H9 (cell line): Measurements from ENCODE around the gene RAB1B. TPM values are rescaled to one million over a fixed set of nuclear protein-coding genes. Genes with fewer than 3 reads are reported as not detected.

Experiments
- DNase-seq: peaks from one replicate; pipeline ENCODE4 v3.0.0-alpha.2; 2017
- H2AFZ ChIP-seq: one replicate; pipeline ENCODE4 v1.6.1; 2013; ENCODE audit warnings: mild to moderate bottlenecking, low read length, control low read depth, moderate library complexity
- H2AK5ac ChIP-seq: 2 replicates; pipeline ENCODE4 v1.6.1; 2013; ENCODE audit warnings: low read length, control low read depth, mixed read lengths; ENCODE audit not compliant: insufficient read length
- H2BK120ac ChIP-seq: one replicate; pipeline ENCODE4 v1.6.1; 2013; ENCODE audit warnings: low read depth, mild to moderate bottlenecking, low read length, control low read depth, inconsistent platforms; ENCODE audit not compliant: poor library complexity, severe bottlenecking
- H2BK12ac ChIP-seq: 2 replicates; pipeline ENCODE4 v1.6.1; 2013; ENCODE audit warnings: low read length, control low read depth, mixed read lengths, low read depth; ENCODE audit not compliant: insufficient read length
- H2BK15ac ChIP-seq: 2 replicates; pipeline ENCODE4 v1.6.1; 2013; ENCODE audit warnings: low read depth, low read length, control low read depth
- H2BK20ac ChIP-seq: one replicate; pipeline ENCODE4 v1.6.1; 2013; ENCODE audit warnings: low read depth, mild to moderate bottlenecking, low read length, control low read depth, inconsistent platforms; ENCODE audit not compliant: poor library complexity, severe bottlenecking
- H2BK5ac ChIP-seq: 2 replicates; pipeline ENCODE4 v1.6.1; 2013; ENCODE audit warnings: low read length, control low read depth, mixed read lengths; ENCODE audit not compliant: insufficient read length
- H3K14ac ChIP-seq: 2 replicates; pipeline ENCODE4 v1.6.1; 2013; ENCODE audit warnings: low read length, control low read depth; ENCODE audit not compliant: insufficient read depth
- H3K18ac ChIP-seq: 2 replicates; pipeline ENCODE4 v1.6.1; 2013; ENCODE audit warnings: low read depth, mild to moderate bottlenecking, mixed read lengths, low read length, control low read depth; ENCODE audit not compliant: insufficient read length
- H3K23ac ChIP-seq: 2 replicates; pipeline ENCODE4 v1.6.1; 2013; ENCODE audit warnings: low read length, control low read depth, mixed read lengths, low read depth; ENCODE audit not compliant: insufficient read length
- H3K23me2 ChIP-seq: 2 replicates; pipeline ENCODE4 v1.6.1; 2013; ENCODE audit warnings: low read depth, mild to moderate bottlenecking, mixed read lengths, low read length, control low read depth; ENCODE audit not compliant: insufficient read length, poor library complexity, severe bottlenecking
- H3K27ac ChIP-seq: 2 replicates; pipeline ENCODE4 v1.5.1; 2013; ENCODE audit warnings: low read length, control low read depth, mixed read lengths, low read depth; ENCODE audit not compliant: insufficient read length
- H3K27me3 ChIP-seq: 2 replicates; pipeline ENCODE4 v1.6.1; 2013; ENCODE audit warnings: low read length, control low read depth, inconsistent platforms; ENCODE audit not compliant: insufficient read depth
- H3K4ac ChIP-seq: 2 replicates; pipeline ENCODE4 v1.6.1; 2013; ENCODE audit warnings: low read depth, mild to moderate bottlenecking, control low read depth, inconsistent platforms, low read length, moderate library complexity
- H3K4me1 ChIP-seq: 2 replicates; pipeline ENCODE4 v1.6.1; 2013; ENCODE audit warnings: low read length, control low read depth, inconsistent platforms; ENCODE audit not compliant: insufficient read depth
- H3K4me2 ChIP-seq: 2 replicates; pipeline ENCODE4 v1.6.1; 2013; ENCODE audit warnings: low read length, control low read depth, mixed read lengths; ENCODE audit not compliant: insufficient read length, insufficient read depth
- H3K56ac ChIP-seq: 2 replicates; pipeline ENCODE4 v1.6.1; 2013; ENCODE audit warnings: low read depth, mild to moderate bottlenecking, mixed read lengths, low read length, control low read depth; ENCODE audit not compliant: insufficient read length
- H3K79me1 ChIP-seq: 2 replicates; pipeline ENCODE4 v1.6.1; 2013; ENCODE audit warnings: low read depth, mild to moderate bottlenecking, moderate library complexity, low read length, control low read depth, inconsistent platforms; ENCODE audit not compliant: insufficient read depth, poor library complexity, severe bottlenecking
- H3K79me2 ChIP-seq: 2 replicates; pipeline ENCODE4 v1.6.1; 2013; ENCODE audit warnings: low read length, control low read depth, inconsistent platforms; ENCODE audit not compliant: insufficient read depth
- H3K9ac ChIP-seq: 2 replicates; pipeline ENCODE4 v1.6.1; 2013; ENCODE audit warnings: low read length, control low read depth, mixed read lengths; ENCODE audit not compliant: insufficient read length; ENCODE audit errors: extremely low read depth
- H3K9me3 ChIP-seq: one replicate; pipeline ENCODE4 v1.6.1; 2013; ENCODE audit warnings: low read depth, low read length, inconsistent platforms; ENCODE audit not compliant: control insufficient read depth
- H3T11ph ChIP-seq: one replicate; pipeline ENCODE4 v1.6.1; 2013; ENCODE audit warnings: mild to moderate bottlenecking, low read length, control low read depth, inconsistent platforms
- H4K20me1 ChIP-seq: one replicate; pipeline ENCODE4 v1.6.1; 2013; ENCODE audit not compliant: control insufficient read depth, insufficient read length, insufficient read depth
- H4K5ac ChIP-seq: 2 replicates; pipeline ENCODE4 v1.6.1; 2013; ENCODE audit warnings: low read depth, mild to moderate bottlenecking, mixed read lengths, low read length, control low read depth; ENCODE audit not compliant: insufficient read length
- H4K8ac ChIP-seq: replicated peaks from 2 replicates; pipeline ENCODE4 v1.6.1; 2013; ENCODE audit warnings: low read length, control low read depth, mixed read lengths, low read depth; ENCODE audit not compliant: insufficient read length
- H4K91ac ChIP-seq: 2 replicates; pipeline ENCODE4 v1.6.1; 2013; ENCODE audit warnings: low read depth, mild to moderate bottlenecking, moderate library complexity, mixed read lengths, low read length, control low read depth; ENCODE audit not compliant: insufficient read length
- H3K27ac Mint-ChIP-seq, 3 experiments: 2 replicates in 2 of 3; 3 replicates in 1 of 3; pipeline ENCODE4 v1.8.0; 2020 to 2021; ENCODE audit warnings: mixed read lengths in 3 of 3, mild to moderate bottlenecking in 1 of 3, moderate library complexity in 1 of 3
- H3K27me3 Mint-ChIP-seq: 2 replicates; pipeline ENCODE4 v1.8.0; 2021; ENCODE audit warnings: low read depth, mild to moderate bottlenecking, moderate library complexity, mixed read lengths
- H3K36me3 Mint-ChIP-seq, 3 experiments: 2 replicates in 2 of 3; 3 replicates in 1 of 3; pipeline ENCODE4 v1.8.0; 2020 to 2021; ENCODE audit warnings: low read depth in 3 of 3, mixed read lengths in 3 of 3; ENCODE audit not compliant: insufficient read depth in 1 of 3
- H3K4me1 Mint-ChIP-seq, 2 experiments: 2 replicates each; pipeline ENCODE4 v1.8.0; 2020; ENCODE audit warnings: mixed read lengths in 2 of 2
- H3K4me3 Mint-ChIP-seq, 2 experiments: 2 replicates in 1 of 2; 3 replicates in 1 of 2; pipeline ENCODE4 v1.8.0; 2020 to 2021; ENCODE audit warnings: mild to moderate bottlenecking in 2 of 2, mixed read lengths in 2 of 2, moderate library complexity in 1 of 2
- H3K9me3 Mint-ChIP-seq, 2 experiments: 2 replicates in 1 of 2; 3 replicates in 1 of 2; pipeline ENCODE4 v1.8.0; 2020; ENCODE audit warnings: mild to moderate bottlenecking in 2 of 2, mixed read lengths in 2 of 2, moderate library complexity in 1 of 2
- CTCF ChIP-seq: fragments of 200-600 bp; sonication (generic); conservative IDR thresholded peaks from 3 replicates; pipeline ENCODE4 v1.8.0; 2021; ENCODE audit warnings: antibody characterized with exemption, mild to moderate bottlenecking
- WGBS: extraction: QIAGEN DNeasy Blood & Tissue Kit; methylation state at CpG from one replicate; pipeline ENCODE4 v1.1.7; 2013; ENCODE audit warnings: missing lambda C conversion rate, low lambda C conversion rate, mixed read lengths; ENCODE audit not compliant: insufficient read length; ENCODE audit errors: extremely low coverage; 5-methylcytosine and 5-hydroxymethylcytosine counted together
- total RNA-seq: library from RNA; stranded (reverse); gene quantifications from 2 replicates; pipeline ENCODE4 v1.2.1, GENCODE V29; 2021

RAB1B gene
- total RNA-seq, 1 experiment from 2014 or later = 118 TPM

- Histone ChIP-seq H3K79me2 (no peaks in the 10 kb centered on the region), H2BK20ac (no peak overlapping the region), H3K9me3 (no peaks in the 10 kb centered on the region), H2BK5ac (no peak overlapping the region), H3K18ac (no peak overlapping the region), H2BK120ac (no peak overlapping the region), H2AK5ac (no peak overlapping the region), H3K27ac (no peak overlapping the region), H4K20me1 (no peaks in the 10 kb centered on the region), H3K14ac (no peak overlapping the region), H3K9ac (no peak overlapping the region), H3K4me1 (no peaks in the 10 kb centered on the region; the same call in 1 of the 2 replicates), H2AFZ (no peak overlapping the region), H3T11ph (no peak overlapping the region), H3K23me2 (no peaks in the 10 kb centered on the region), H2BK15ac (no peak overlapping the region), H4K5ac (no peak overlapping the region), H4K91ac (no peak overlapping the region), H3K56ac (no peak overlapping the region), H2BK12ac (no peak overlapping the region), H3K27me3 (no peaks in the 10 kb centered on the region; the same call in 1 of the 2 replicates), H3K23ac (no peak overlapping the region), H4K8ac (no peak overlapping the region), H3K79me1 (no peaks in the 10 kb centered on the region), H3K4me2 (no peak overlapping the region), H3K4ac (no peak overlapping the region)
- Mint-ChIP-seq H3K36me3 (peaks cover 0 to under 1% (median 0%) of the 10 kb centered on the region in 3 experiments; a peak in 1 of 7 replicates), H3K27me3 (peaks cover 17% of the 10 kb centered on the region), H3K27ac (peak overlapping the region in 2 of 3 experiments; percentile 27 to 28; a peak in 2 of 7 replicates), H3K9me3 (no peaks in the 10 kb centered on the region), H3K4me3 (peak overlapping the region in 1 of 2 experiments; percentile 10; a peak in 2 of 5 replicates), H3K4me1 (peaks cover 14 to 23% of the 10 kb centered on the region in 2 experiments)
- no CpG with 5 or more reads among the region's 8 CpGs for WGBS
- no peak for TF ChIP-seq CTCF
- DNase-seq = no peak
These were observed 29.2 kb downstream of the RAB1B start for GRCh38 chr11:66297610-66298009.
